SK-N-SH (cell line): Measurements from ENCODE around the gene MDK. TPM values are rescaled to one million over a fixed set of nuclear protein-coding genes. Genes with fewer than 3 reads are reported as not detected.

Source experiments
- CTCF ChIA-PET: fragments of 300-600, 350-600 bp; formaldehyde crosslinking; extraction: SDS; loops from one replicate; lab custom pipeline; 2021; lab: Yijun Ruan, JAX
- POLR2A ChIA-PET: fragments of 350-600 bp; sonication (Branson Sonifier 250); formaldehyde crosslinking; extraction: SDS; loops from one replicate; lab custom pipeline; 2020; ENCODE audit warnings: antibody characterized with exemption, inconsistent platforms; lab: Yijun Ruan, JAX
- DNase-seq: peaks from one replicate; pipeline ENCODE4 v3.0.0; 2012
- H2AFZ ChIP-seq: fragments of 200-600 bp; sonication (generic); 2 replicates; pipeline ENCODE4 v1.8.1; 2016; ENCODE audit warnings: antibody characterized with exemption, mild to moderate bottlenecking, low read depth
- H3F3A ChIP-seq: fragments of 200-600 bp; sonication (generic); replicated peaks from 2 replicates; pipeline ENCODE3; 2016; ENCODE audit warnings: antibody characterized with exemption, mild to moderate bottlenecking; ENCODE audit not compliant: insufficient read depth
- H3K27ac ChIP-seq, 2 experiments: fragments of 200-500 bp in 1 of 2; fragments of 200-600 bp in 1 of 2; sonication (Bioruptor generic) in 1 of 2; sonication (generic), shearing (Covaris generic) in 1 of 2; 2 replicates each; pipeline versions ENCODE4 v1.5.1 to v1.6.1; 2014 to 2016; ENCODE audit warnings: low read depth in 2 of 2, inconsistent platforms in 1 of 2, low read length in 1 of 2, mild to moderate bottlenecking in 1 of 2, mixed read lengths in 1 of 2
- H3K27me3 ChIP-seq: fragments of 200-600 bp; sonication (generic), shearing (Covaris generic); 2 replicates; pipeline ENCODE4 v1.6.1; 2016; ENCODE audit warnings: mixed run types; ENCODE audit not compliant: insufficient read depth
- H3K36me3 ChIP-seq, 2 experiments: fragments of 200-500 bp in 1 of 2; fragments of 200-600 bp in 1 of 2; sonication (Bioruptor generic) in 1 of 2; sonication (generic) in 1 of 2; replicated peaks in 1 of 2; 2 replicates each; pipeline versions ENCODE3 to v1.5.1; 2014 to 2016; ENCODE audit warnings: low read length in 1 of 2, mild to moderate bottlenecking in 1 of 2; ENCODE audit not compliant: insufficient read depth in 2 of 2, control insufficient read depth in 1 of 2
- H3K4me1 ChIP-seq, 2 experiments: fragments of 200-500 bp in 1 of 2; fragments of 200-600 bp in 1 of 2; sonication (Bioruptor generic) in 1 of 2; sonication (generic), shearing (Covaris generic) in 1 of 2; 2 replicates each; pipeline versions ENCODE4 v1.5.1 to v1.6.1; 2014 to 2016; ENCODE audit warnings: low read depth in 1 of 2, low read length in 1 of 2, mixed run types in 1 of 2; ENCODE audit not compliant: insufficient read depth in 2 of 2, control insufficient read depth in 1 of 2
- H3K4me2 ChIP-seq: fragments of 200-600 bp; sonication (generic), shearing (Covaris generic); 2 replicates; pipeline ENCODE4 v1.6.1; 2017; ENCODE audit warnings: mixed run types
- H3K4me3 ChIP-seq, 2 experiments: fragments of 200-500 bp in 1 of 2; fragments of 200-600 bp in 1 of 2; sonication (Bioruptor generic) in 1 of 2; sonication (generic), shearing (Covaris generic) in 1 of 2; 2 replicates each; pipeline versions ENCODE4 v1.5.1 to v1.8.1; 2014 to 2016; ENCODE audit warnings: low read depth in 2 of 2, inconsistent platforms in 1 of 2, low read length in 1 of 2, mild to moderate bottlenecking in 1 of 2, mixed read lengths in 1 of 2, moderate library complexity in 1 of 2
- H3K79me2 ChIP-seq: fragments of 200-600 bp; sonication (generic); 2 replicates; pipeline ENCODE4 v1.8.1; 2017; ENCODE audit warnings: mild to moderate bottlenecking; ENCODE audit not compliant: insufficient read depth
- H3K9ac ChIP-seq: fragments of 200-600 bp; sonication (generic); 2 replicates; pipeline ENCODE4 v1.6.1; 2017; ENCODE audit warnings: mixed run types
- H3K9me2 ChIP-seq: fragments of 200-600 bp; sonication (generic); 2 replicates; pipeline ENCODE4 v1.6.1; 2017; ENCODE audit warnings: mixed run types
- H3K9me3 ChIP-seq: fragments of 200-600 bp; sonication (generic); 2 replicates; pipeline ENCODE4 v1.6.1; 2017; ENCODE audit warnings: mixed run types, mild to moderate bottlenecking, moderate library complexity
- H4K20me1 ChIP-seq: fragments of 200-600 bp; sonication (generic); 2 replicates; pipeline ENCODE4 v1.6.1; 2017; ENCODE audit warnings: mild to moderate bottlenecking, mixed run types; ENCODE audit not compliant: insufficient read depth
- CHD2 ChIP-seq: fragments of 150-350 bp; IDR thresholded peaks from 2 replicates; pipeline ENCODE4 v1.6.1; 2018; ENCODE audit warnings: low read length; ENCODE audit not compliant: partially characterized antibody
- FOXJ3 ChIP-seq: sonication (generic); formaldehyde crosslinking; IDR thresholded peaks from 2 replicates; pipeline ENCODE4 v1.5.1; 2020; ENCODE audit warnings: mild to moderate bottlenecking, missing genetic modification reagents
- FOXM1 ChIP-seq: IDR thresholded peaks from 2 replicates; pipeline ENCODE4 v1.4.0; 2012; ENCODE audit warnings: low read depth, mild to moderate bottlenecking
- GATA2 ChIP-seq: sonication (generic); formaldehyde crosslinking; IDR thresholded peaks from 2 replicates; pipeline ENCODE4 v1.5.0; 2020; ENCODE audit warnings: mild to moderate bottlenecking, missing genetic modification reagents
- JUND ChIP-seq: IDR thresholded peaks from 2 replicates; pipeline ENCODE4 v1.4.0; 2012
- MAX ChIP-seq: IDR thresholded peaks from 2 replicates; pipeline ENCODE4 v1.4.0; 2012; ENCODE audit warnings: low read depth
- MXI1 ChIP-seq: IDR thresholded peaks from 2 replicates; pipeline ENCODE4 v1.6.1; 2012; ENCODE audit warnings: mild to moderate bottlenecking, low read depth, low read length, improper control_type of control experiment
- POLR2AphosphoS5 ChIP-seq: IDR thresholded peaks from 2 replicates; pipeline ENCODE4 v1.6.1; 2012; ENCODE audit warnings: low read depth, low read length
- RAD21 ChIP-seq: IDR thresholded peaks from 2 replicates; pipeline ENCODE4 v1.6.1; 2012; ENCODE audit warnings: mild to moderate bottlenecking, low read length
- RXRA ChIP-seq: IDR thresholded peaks from 2 replicates; pipeline ENCODE4 v1.4.0; 2012; ENCODE audit warnings: low read depth, mild to moderate bottlenecking, borderline replicate concordance
- SIN3A ChIP-seq: IDR thresholded peaks from 2 replicates; pipeline ENCODE4 v1.6.1; 2012; ENCODE audit warnings: low read depth, mild to moderate bottlenecking, low read length, moderate library complexity, borderline replicate concordance
- SMC3 ChIP-seq: IDR thresholded peaks from 2 replicates; pipeline ENCODE4 v1.6.1; 2012; ENCODE audit warnings: low read depth, low read length, improper control_type of control experiment
- TAF1 ChIP-seq: IDR thresholded peaks from 2 replicates; pipeline ENCODE4 v1.6.1; 2012; ENCODE audit warnings: low read depth, mild to moderate bottlenecking, low read length, moderate library complexity, borderline replicate concordance
- USF1 ChIP-seq: IDR thresholded peaks from 2 replicates; pipeline ENCODE4 v1.4.0; 2012; ENCODE audit warnings: low read depth, borderline replicate concordance
- YY1 ChIP-seq: IDR thresholded peaks from 2 replicates; pipeline ENCODE4 v1.4.0; 2012; ENCODE audit warnings: low read depth, mild to moderate bottlenecking
- WGBS: methylation state at CpG from one replicate; pipeline ENCODE4 v1.1.6; 2017; ENCODE audit warnings: low lambda C conversion rate; 5-methylcytosine and 5-hydroxymethylcytosine counted together
- polyA plus RNA-seq, 3 experiments: library from polyadenylated mRNA; depleted of rRNA; stranded (reverse); fragments of >200 nt; gene quantifications; 2 replicates each; pipeline ENCODE4 v1.2.3, GENCODE V29; 2012
- TF ChIP-seq, protein P1 (sequence below): IDR thresholded peaks from 2 replicates; pipeline ENCODE4; 2012
- TF ChIP-seq, protein P2 (sequence below): IDR thresholded peaks from 2 replicates; pipeline ENCODE4 v1.6.1; 2012; ENCODE audit warnings: mild to moderate bottlenecking, low read depth, low read length, moderate library complexity

The MDK gene
- polyA plus RNA-seq, 1 of the 3 experiments (the other 2 are of a cell fraction): 2,395 TPM

DNA sequence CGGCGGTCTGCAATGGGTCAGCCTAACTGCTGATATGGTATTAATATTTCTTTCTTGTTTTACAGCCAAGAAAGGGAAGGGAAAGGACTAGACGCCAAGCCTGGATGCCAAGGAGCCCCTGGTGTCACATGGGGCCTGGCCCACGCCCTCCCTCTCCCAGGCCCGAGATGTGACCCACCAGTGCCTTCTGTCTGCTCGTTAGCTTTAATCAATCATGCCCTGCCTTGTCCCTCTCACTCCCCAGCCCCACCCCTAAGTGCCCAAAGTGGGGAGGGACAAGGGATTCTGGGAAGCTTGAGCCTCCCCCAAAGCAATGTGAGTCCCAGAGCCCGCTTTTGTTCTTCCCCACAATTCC lies 1.9 kb downstream of the MDK start:
- Histone ChIP-seq H3K36me3 (peaks cover 0 to 8% of the 10 kb centered on the region in 2 experiments), H2AFZ (no peak overlapping the region), H3K27ac (no peak overlapping the region; a peak in 1 of 4 replicates), H3F3A (peaks cover 6% of the 10 kb centered on the region), H3K9me2 (no peaks in the 10 kb centered on the region), H3K27me3 (no peaks in the 10 kb centered on the region), H3K79me2 (no peaks in the 10 kb centered on the region; the same call in 1 of the 2 replicates), H3K4me2 (peak overlapping the region; percentile 90; the same call in 1 of the 2 replicates), H4K20me1 (no peaks in the 10 kb centered on the region), H3K4me3 (peak overlapping the region in 1 of 2 experiments; percentile 71; a peak in 2 of 4 replicates), H3K9ac (no peak overlapping the region), H3K9me3 (no peaks in the 10 kb centered on the region), H3K4me1 (peaks cover 10 to 23% of the 10 kb centered on the region in 2 experiments; a peak in 2 of 4 replicates)
- ChIA-PET CTCF (interaction anchor here (0.6 to 2.7 kb wide), 31 partner anchors 9 to 235 kb away, joined by 3 to 28 read pairs (median 4); partner anchors contain the start of genes ATG13, CHRM4 and DGKZ), POLR2A (interaction anchor here (1.1 kb wide), 1 partner anchor 22 kb away, joined by 3 read pairs; no protein-coding TSS in a partner anchor)
- WGBS: 72% methylated on average over 7 of the region's 7 CpGs
- DNase-seq: no peak
- TF ChIP-seq YY1: no peak
- TF ChIP-seq RAD21: no peak
- no peak for TF ChIP-seq USF1
- TF ChIP-seq MXI1: no peak
- no peak for TF ChIP-seq TAF1
- TF ChIP-seq SIN3A: no peak
- no peak for TF ChIP-seq JUND
- no peak for TF ChIP-seq FOXM1
- TF ChIP-seq RXRA: no peak
- no peak for TF ChIP-seq GATA2 (CRISPR knock-in tag)
- no peak for TF ChIP-seq POLR2AphosphoS5
- no peak for TF ChIP-seq SMC3
- TF ChIP-seq CHD2: no peak

GRCh38 chr11:46383974-46384701 lies 2.7 kb downstream of the MDK start:
- CTCF ChIA-PET: interaction anchor here (0.6 to 2.7 kb wide), 22 partner anchors 8 to 234 kb away, joined by 3 to 28 read pairs (median 4); partner anchors contain the start of genes ATG13, CHRM4 and DGKZ
- no peak overlapping the region for H2AFZ ChIP-seq
- peaks cover 11% of the 10 kb centered on the region for H3F3A ChIP-seq
- no peak for TF ChIP-seq FOXJ3 (CRISPR knock-in tag)
- TF ChIP-seq, protein P1, sequence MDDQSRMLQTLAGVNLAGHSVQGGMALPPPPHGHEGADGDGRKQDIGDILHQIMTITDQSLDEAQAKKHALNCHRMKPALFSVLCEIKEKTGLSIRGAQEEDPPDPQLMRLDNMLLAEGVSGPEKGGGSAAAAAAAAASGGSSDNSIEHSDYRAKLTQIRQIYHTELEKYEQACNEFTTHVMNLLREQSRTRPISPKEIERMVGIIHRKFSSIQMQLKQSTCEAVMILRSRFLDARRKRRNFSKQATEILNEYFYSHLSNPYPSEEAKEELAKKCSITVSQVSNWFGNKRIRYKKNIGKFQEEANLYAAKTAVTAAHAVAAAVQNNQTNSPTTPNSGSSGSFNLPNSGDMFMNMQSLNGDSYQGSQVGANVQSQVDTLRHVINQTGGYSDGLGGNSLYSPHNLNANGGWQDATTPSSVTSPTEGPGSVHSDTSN: no peak
- no peak for TF ChIP-seq MAX
- TF ChIP-seq, protein P2, sequence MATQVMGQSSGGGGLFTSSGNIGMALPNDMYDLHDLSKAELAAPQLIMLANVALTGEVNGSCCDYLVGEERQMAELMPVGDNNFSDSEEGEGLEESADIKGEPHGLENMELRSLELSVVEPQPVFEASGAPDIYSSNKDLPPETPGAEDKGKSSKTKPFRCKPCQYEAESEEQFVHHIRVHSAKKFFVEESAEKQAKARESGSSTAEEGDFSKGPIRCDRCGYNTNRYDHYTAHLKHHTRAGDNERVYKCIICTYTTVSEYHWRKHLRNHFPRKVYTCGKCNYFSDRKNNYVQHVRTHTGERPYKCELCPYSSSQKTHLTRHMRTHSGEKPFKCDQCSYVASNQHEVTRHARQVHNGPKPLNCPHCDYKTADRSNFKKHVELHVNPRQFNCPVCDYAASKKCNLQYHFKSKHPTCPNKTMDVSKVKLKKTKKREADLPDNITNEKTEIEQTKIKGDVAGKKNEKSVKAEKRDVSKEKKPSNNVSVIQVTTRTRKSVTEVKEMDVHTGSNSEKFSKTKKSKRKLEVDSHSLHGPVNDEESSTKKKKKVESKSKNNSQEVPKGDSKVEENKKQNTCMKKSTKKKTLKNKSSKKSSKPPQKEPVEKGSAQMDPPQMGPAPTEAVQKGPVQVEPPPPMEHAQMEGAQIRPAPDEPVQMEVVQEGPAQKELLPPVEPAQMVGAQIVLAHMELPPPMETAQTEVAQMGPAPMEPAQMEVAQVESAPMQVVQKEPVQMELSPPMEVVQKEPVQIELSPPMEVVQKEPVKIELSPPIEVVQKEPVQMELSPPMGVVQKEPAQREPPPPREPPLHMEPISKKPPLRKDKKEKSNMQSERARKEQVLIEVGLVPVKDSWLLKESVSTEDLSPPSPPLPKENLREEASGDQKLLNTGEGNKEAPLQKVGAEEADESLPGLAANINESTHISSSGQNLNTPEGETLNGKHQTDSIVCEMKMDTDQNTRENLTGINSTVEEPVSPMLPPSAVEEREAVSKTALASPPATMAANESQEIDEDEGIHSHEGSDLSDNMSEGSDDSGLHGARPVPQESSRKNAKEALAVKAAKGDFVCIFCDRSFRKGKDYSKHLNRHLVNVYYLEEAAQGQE: no peak
- TF ChIP-seq POLR2AphosphoS5: peak; percentile 24; the same call in 1 of the 2 replicates
- POLR2A ChIA-PET: no interaction called here
- H3K9ac ChIP-seq: no peak overlapping the region
- no peak for DNase-seq
- no peaks in the 10 kb centered on the region for H4K20me1 ChIP-seq
- no peaks in the 10 kb centered on the region; the same call in 1 of the 2 replicates for H3K79me2 ChIP-seq
- WGBS: 100% methylated on average over 3 of the region's 12 CpGs
- H3K4me2 ChIP-seq: no peak overlapping the region
- H3K27me3 ChIP-seq: no peaks in the 10 kb centered on the region
- no peaks in the 10 kb centered on the region for H3K9me2 ChIP-seq
- no peak overlapping the region for H3K4me3 ChIP-seq
- H3K36me3 ChIP-seq: peaks cover 0 to 8% of the 10 kb centered on the region in 2 experiments
- H3K4me1 ChIP-seq: peaks cover 10 to 25% of the 10 kb centered on the region in 2 experiments; a peak in 2 of 4 replicates
- H3K9me3 ChIP-seq: no peaks in the 10 kb centered on the region
- no peak overlapping the region for H3K27ac ChIP-seq
